Measurements from ENCODE around the gene RMC1. TPM values are rescaled to one million over a fixed set of nuclear protein-coding genes. Genes with fewer than 3 reads are reported as not detected.
"Not testable (repeated sequence)": the region's sequence is repeated elsewhere in the genome, so short reads cannot be mapped to it uniquely, and the experiment has no call there.

RMC1 gene
- total RNA-seq, 1 experiment from 2014 or later, result 38.4 TPM

GRCh38 chr18:23556145-23556780 is 53.0 kb downstream of the RMC1 start:
- Histone ChIP-seq H3K36me3 (ENCODE audit: control insufficient read depth in 1 of 2, insufficient read depth in 2 of 2, low read length in 2 of 2) (peaks cover 41 to 51% of the 10 kb centered on the region in 2 experiments), H3K4me2 (ENCODE audit: low read length) (no peak overlapping the region)
- POLR2A ChIA-PET, result no interaction called here

GRCh38 chr18:23557511-23557910 is 54.2 kb downstream of the RMC1 start:
- H3K4me3 ChIP-seq (replicated peaks in 1 of 2; ENCODE audit: low read depth in 1 of 2, low read length in 2 of 2); POLR2A ChIA-PET; H3K4me2 ChIP-seq (ENCODE audit: low read length); H4K20me1 ChIP-seq (ENCODE audit: insufficient read depth); BruUV-seq (replicated peaks); intact Hi-C loops (cut with micrococcal nuclease); H2AFZ ChIP-seq (ENCODE audit: low read depth, low read length, poor library complexity, severe bottlenecking); H3K9ac ChIP-seq (ENCODE audit: low read length); H3K27ac ChIP-seq (ENCODE audit: low read depth, low read length); ATAC-seq; H3K4me1 ChIP-seq (ENCODE audit: control insufficient read depth in 1 of 2, insufficient read depth in 2 of 2, low read length in 2 of 2); RAD21 ChIA-PET (ENCODE audit: low non-redundant PET in 1 of 2, low total read pairs in 2 of 2, uncharacterized antibody in 2 of 2, unreplicated experiment in 2 of 2); H3K9me3 ChIP-seq (ENCODE audit: control insufficient read depth in 1 of 2, insufficient read depth in 1 of 2, low read depth in 1 of 2, low read length in 2 of 2); H3K27me3 ChIP-seq (ENCODE audit: insufficient read depth, low read length); H3K79me2 ChIP-seq (ENCODE audit: insufficient read depth, low read length); H3K9me2 ChIP-seq (ENCODE audit: insufficient read depth); DNase-seq (ENCODE audit: low read depth, low spot score): not testable (repeated sequence)
- H3K36me3 ChIP-seq (ENCODE audit: control insufficient read depth in 1 of 2, insufficient read depth in 2 of 2, low read length in 2 of 2), result peaks cover 33 to 49% of the 10 kb centered on the region in 2 experiments
- CTCF ChIA-PET, result interaction anchor here (0.5 kb wide), 1 partner anchor 15 kb away, joined by 3 read pairs; no protein-coding TSS in a partner anchor

More at GRCh38 chr18:23556145-23556780, 53.0 kb downstream of the RMC1 start:
- Histone ChIP-seq H3K4me3 (replicated peaks in 1 of 2; ENCODE audit: low read depth in 1 of 2, low read length in 2 of 2) (no peak overlapping the region), H3K79me2 (ENCODE audit: insufficient read depth, low read length) (no peaks in the 10 kb centered on the region), H3K9me2 (ENCODE audit: insufficient read depth) (no peaks in the 10 kb centered on the region), H3K9me3 (ENCODE audit: control insufficient read depth in 1 of 2, insufficient read depth in 1 of 2, low read depth in 1 of 2, low read length in 2 of 2) (no peaks in the 10 kb centered on the region), H3K9ac (ENCODE audit: low read length) (no peak overlapping the region), H4K20me1 (ENCODE audit: insufficient read depth) (no peaks in the 10 kb centered on the region), H2AFZ (ENCODE audit: low read depth, low read length, poor library complexity, severe bottlenecking) (no peak overlapping the region), H3K4me1 (ENCODE audit: control insufficient read depth in 1 of 2, insufficient read depth in 2 of 2, low read length in 2 of 2) (no peaks in the 10 kb centered on the region), H3K27ac (ENCODE audit: low read depth, low read length) (no peak overlapping the region), H3K27me3 (ENCODE audit: insufficient read depth, low read length) (no peaks in the 10 kb centered on the region)
- DNase-seq (ENCODE audit: low read depth, low spot score), result no peak
- intact Hi-C loops (cut with micrococcal nuclease), result no loop called here
- TF ChIP-seq JUND (IDR thresholded peaks at IDR 0.05), result no peak
- RAD21 ChIA-PET (ENCODE audit: low non-redundant PET in 1 of 2, low total read pairs in 2 of 2, uncharacterized antibody in 2 of 2, unreplicated experiment in 2 of 2), result no interaction called here
- no TSS peak for BruUV-seq (replicated peaks)
- ATAC-seq, result no peak
- CTCF ChIA-PET, result no interaction called here

DNA sequence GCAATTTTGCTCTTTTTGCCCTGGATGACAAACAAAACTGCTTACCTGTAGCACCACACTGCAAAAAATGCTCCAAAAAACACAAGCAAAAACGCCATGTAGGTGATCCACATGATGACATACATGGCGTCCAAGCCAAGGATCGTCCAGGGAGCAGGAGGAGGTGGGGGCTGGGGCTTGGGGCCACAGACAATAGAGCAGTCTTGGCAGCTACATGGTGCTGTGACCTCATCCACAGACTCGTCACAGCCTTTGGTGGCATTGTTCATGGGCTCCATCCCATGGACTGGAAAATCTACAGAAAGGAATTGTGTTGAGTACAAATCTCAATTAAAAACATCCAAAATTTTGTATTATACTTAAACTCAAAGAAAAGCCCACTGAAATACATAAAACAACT is 56.9 kb downstream of the RMC1 start:
- CTCF ChIA-PET, result no interaction called here
- BruUV-seq (replicated peaks), result no TSS peak
- H3K9me3 ChIP-seq (ENCODE audit: control insufficient read depth in 1 of 2, insufficient read depth in 1 of 2, low read depth in 1 of 2, low read length in 2 of 2), result no peaks in the 10 kb centered on the region
- no peaks in the 10 kb centered on the region for H3K79me2 ChIP-seq (ENCODE audit: insufficient read depth, low read length)
- H3K9me2 ChIP-seq (ENCODE audit: insufficient read depth), result no peaks in the 10 kb centered on the region
- ATAC-seq (no peak), DNase-seq (ENCODE audit: low read depth, low spot score) (no peak)
- intact Hi-C loops (cut with micrococcal nuclease), result no loop called here
- POLR2A ChIA-PET, result no interaction called here
- no peaks in the 10 kb centered on the region for H4K20me1 ChIP-seq (ENCODE audit: insufficient read depth)
- RAD21 ChIA-PET (ENCODE audit: low non-redundant PET in 1 of 2, low total read pairs in 2 of 2, uncharacterized antibody in 2 of 2, unreplicated experiment in 2 of 2), result no interaction called here
- H3K27me3 ChIP-seq (ENCODE audit: insufficient read depth, low read length), result no peaks in the 10 kb centered on the region
- H3K4me1 ChIP-seq (ENCODE audit: control insufficient read depth in 1 of 2, insufficient read depth in 2 of 2, low read length in 2 of 2), result no peaks in the 10 kb centered on the region
- no peak overlapping the region for H3K4me2 ChIP-seq (ENCODE audit: low read length)
- peaks cover 22 to 37% of the 10 kb centered on the region in 2 experiments for H3K36me3 ChIP-seq (ENCODE audit: control insufficient read depth in 1 of 2, insufficient read depth in 2 of 2, low read length in 2 of 2)
- no peak overlapping the region for H2AFZ ChIP-seq (ENCODE audit: low read depth, low read length, poor library complexity, severe bottlenecking)
- H3K9ac ChIP-seq (ENCODE audit: low read length), result no peak overlapping the region
- no peak overlapping the region for H3K27ac ChIP-seq (ENCODE audit: low read depth, low read length)
- H3K4me3 ChIP-seq (replicated peaks in 1 of 2; ENCODE audit: low read depth in 1 of 2, low read length in 2 of 2), result no peak overlapping the region
- no peak for TF ChIP-seq YY1 (IDR thresholded peaks at IDR 0.05; ENCODE audit: extremely low read depth, insufficient replicate concordance, low read depth, low read length)
- TF ChIP-seq SP1 (IDR thresholded peaks at IDR 0.05; ENCODE audit: low read depth), result no peak
- TF ChIP-seq EGR1 (IDR thresholded peaks at IDR 0.05; ENCODE audit: low read depth), result no peak
- no peak for TF ChIP-seq RAD21 (IDR thresholded peaks at IDR 0.05; ENCODE audit: low read depth)
- TF ChIP-seq ZBTB33 (IDR thresholded peaks at IDR 0.05; ENCODE audit: extremely low read depth, insufficient replicate concordance, low read length), result no peak
- no peak for TF ChIP-seq POLR2AphosphoS5 (IDR thresholded peaks at IDR 0.05; ENCODE audit: low read depth, low read length)
- TF ChIP-seq ATF3 (IDR thresholded peaks at IDR 0.05), result no peak
- no peak for TF ChIP-seq TCF7L2 (IDR thresholded peaks at IDR 0.05; ENCODE audit: borderline replicate concordance, extremely low read depth, insufficient read depth, insufficient read length)
- no peak for TF ChIP-seq ELF1 (IDR thresholded peaks at IDR 0.05; ENCODE audit: borderline replicate concordance, low read depth)
- no peak for TF ChIP-seq JUND (IDR thresholded peaks at IDR 0.05)
- TF ChIP-seq ZNF274 (IDR thresholded peaks at IDR 0.05; ENCODE audit: low read depth, low read length), result no peak

Measured in HCT116 (cell line).